ENCODE results near the gene DCTN1. TPM values are rescaled to one million over a fixed set of nuclear protein-coding genes. Genes with fewer than 3 reads are reported as not detected.

The DCTN1 gene
- polyA plus RNA-seq, 1 of the 3 experiments (the other 2 are of a cell fraction), result 91.1 TPM

- Histone ChIP-seq H3K4me3 (ENCODE audit: low read depth in 2 of 2, low read length in 1 of 2) (no peak overlapping the region), H3K27me3 (ENCODE audit: insufficient read depth) (no peaks in the 10 kb centered on the region), H3K9ac (no peak overlapping the region), H2AFZ (ENCODE audit: low read depth) (no peak overlapping the region), H3K79me2 (ENCODE audit: insufficient read depth) (no peaks in the 10 kb centered on the region), H3K9me2 (no peaks in the 10 kb centered on the region), H3K9me3 (0 out of 2 replicates have a peak, but pooled peaks cover 6% of the 10 kb centered on the region), H3K27ac (ENCODE audit: low read depth in 2 of 2, low read length in 1 of 2) (no peak overlapping the region), H3K4me2 (no peak overlapping the region), H3F3A (replicated peaks; ENCODE audit: insufficient read depth) (no peaks in the 10 kb centered on the region), H3K36me3 (replicated peaks in 1 of 2; ENCODE audit: control insufficient read depth in 1 of 2, insufficient read depth in 2 of 2, low read length in 1 of 2) (peaks cover 0 to 8% of the 10 kb centered on the region in 2 experiments), H3K4me1 (ENCODE audit: control insufficient read depth in 1 of 2, insufficient read depth in 2 of 2, low read depth in 1 of 2, low read length in 1 of 2) (peaks cover 0 to 12% of the 10 kb centered on the region in 2 experiments; a peak in 2 of 4 replicates), H4K20me1 (ENCODE audit: insufficient read depth) (no peaks in the 10 kb centered on the region)
- WGBS (ENCODE audit: low lambda C conversion rate), result 28% methylated on average over 2 of the region's 2 CpGs
- no peak for DNase-seq
- TF ChIP-seq FOSL2 (IDR thresholded peaks at IDR 0.05; ENCODE audit: borderline replicate concordance, low read depth) (no peak), REST (IDR thresholded peaks at IDR 0.05; ENCODE audit: low read depth, low read length) (no peak), JUND (IDR thresholded peaks at IDR 0.05) (no peak), POLR2AphosphoS5 (IDR thresholded peaks at IDR 0.05; ENCODE audit: low read depth, low read length) (no peak), TAF1 (IDR thresholded peaks at IDR 0.05; ENCODE audit: borderline replicate concordance, low read depth, low read length) (no peak), ELF1 (IDR thresholded peaks at IDR 0.05) (no peak), USF2 (IDR thresholded peaks at IDR 0.05; ENCODE audit: borderline replicate concordance, low read depth, low read length) (no peak), FOXJ3 (CRISPR knock-in tag; IDR thresholded peaks at IDR 0.05) (no peak), CTCF (IDR thresholded peaks at IDR 0.05) (no peak), EZH2phosphoT487 (IDR thresholded peaks at IDR 0.05; ENCODE audit: borderline replicate concordance, low read depth) (no peak), NRF1 (IDR thresholded peaks at IDR 0.05; ENCODE audit: low read depth, low read length) (no peak), GABPA (IDR thresholded peaks at IDR 0.05; ENCODE audit: low read depth) (no peak), USF1 (IDR thresholded peaks at IDR 0.05; ENCODE audit: borderline replicate concordance, low read depth) (no peak), PBX3 (IDR thresholded peaks at IDR 0.05) (no peak), SIN3A (IDR thresholded peaks at IDR 0.05; ENCODE audit: borderline replicate concordance, low read depth, low read length) (no peak), TCF12 (IDR thresholded peaks at IDR 0.05) (no peak), RCOR1 (IDR thresholded peaks at IDR 0.05; ENCODE audit: low read length) (no peak), FOXM1 (IDR thresholded peaks at IDR 0.05; ENCODE audit: low read depth) (no peak)
- CTCF ChIA-PET, result interaction anchor here (1.0 to 9.6 kb wide), 2 partner anchors 19 to 21 kb away, joined by 3 to 63 read pairs; no protein-coding TSS in a partner anchor
- POLR2A ChIA-PET, result no interaction called here
Observed at GRCh38 chr2:74313497-74313896, 66.6 kb downstream of the DCTN1 start.
